SU-DHL-6 (cell line): Measurements from ENCODE around the gene IZUMO2.

ENCODE experiments used
- H2AFZ ChIP-seq: fragments of 200-600 bp; sonication (generic); 2 replicates; pipeline ENCODE4 v1.6.1; 2014; ENCODE audit warnings: low read depth, mild to moderate bottlenecking, moderate library complexity, mixed read lengths, antibody characterized with exemption, low read length; ENCODE audit not compliant: severe bottlenecking
- H3F3A ChIP-seq: fragments of 200-600 bp; shearing (Covaris generic); 2 replicates; pipeline ENCODE4 v1.6.0; 2016; ENCODE audit warnings: antibody characterized with exemption, mild to moderate bottlenecking; ENCODE audit not compliant: insufficient read depth
- H3K27ac ChIP-seq: fragments of 200-600 bp; sonication (generic); 2 replicates; pipeline ENCODE4 v1.5.1; 2016; ENCODE audit warnings: low read depth, mild to moderate bottlenecking, low read length, moderate library complexity, mixed read lengths
- H3K27me3 ChIP-seq: fragments of 200-600 bp; sonication (generic), shearing (Covaris generic); 2 replicates; pipeline ENCODE4 v1.6.0; 2014; ENCODE audit warnings: mild to moderate bottlenecking, low read length
- H3K36me3 ChIP-seq: fragments of 200-600 bp; sonication (generic); 2 replicates; pipeline ENCODE4 v1.6.1; 2014; ENCODE audit warnings: mild to moderate bottlenecking, low read length, mixed read lengths
- H3K4me2 ChIP-seq: fragments of 300-600, 200-600 bp; shearing (Covaris generic), sonication (generic); 2 replicates; pipeline ENCODE4 v1.6.0; 2014; ENCODE audit warnings: low read length, low read depth, mild to moderate bottlenecking; ENCODE audit not compliant: poor library complexity, severe bottlenecking
- H3K4me3 ChIP-seq: fragments of 200-600 bp; sonication (generic); 2 replicates; pipeline ENCODE4 v1.5.1; 2014; ENCODE audit warnings: antibody characterized with exemption, low read length, mild to moderate bottlenecking, mixed read lengths; ENCODE audit not compliant: insufficient read depth, poor library complexity, severe bottlenecking
- H3K79me2 ChIP-seq: fragments of 200-600 bp; sonication (generic); 2 replicates; pipeline ENCODE4 v1.6.1; 2014; ENCODE audit warnings: mild to moderate bottlenecking, low read length, moderate library complexity; ENCODE audit not compliant: insufficient read depth
- H3K9ac ChIP-seq: fragments of 200-600 bp; sonication (generic); 2 replicates; pipeline ENCODE4 v1.7.0; 2014; ENCODE audit warnings: mild to moderate bottlenecking, low read length
- H3K9me2 ChIP-seq: fragments of 200-600 bp; sonication (generic); replicated peaks from 2 replicates; pipeline ENCODE4 v1.6.1; 2014; ENCODE audit warnings: low read length; ENCODE audit not compliant: insufficient read depth
- H3K9me3 ChIP-seq: fragments of 200-600 bp; sonication (generic); 2 replicates; pipeline ENCODE4 v1.6.1; 2014; ENCODE audit warnings: low read length, mixed read lengths; ENCODE audit not compliant: insufficient read depth
- H4K20me1 ChIP-seq: fragments of 200-600 bp; sonication (generic); 2 replicates; pipeline ENCODE4 v1.6.1; 2014; ENCODE audit warnings: low read depth, mild to moderate bottlenecking, antibody characterized with exemption, low read length, moderate library complexity, mixed read lengths
- CTCF ChIP-seq: fragments of 200-600 bp; sonication (generic); IDR thresholded peaks from one replicate; pipeline ENCODE4 v1.5.1; 2017; ENCODE audit warnings: antibody characterized with exemption, mild to moderate bottlenecking, low read length, moderate library complexity; ENCODE audit not compliant: insufficient read depth, poor library complexity, severe bottlenecking
- EZH2phosphoT487 ChIP-seq: fragments of 200-600 bp; sonication (generic), shearing (Covaris generic); conservative IDR thresholded peaks from 2 replicates; pipeline ENCODE4 v1.6.1; 2018; ENCODE audit warnings: mild to moderate bottlenecking, antibody characterized with exemption, low read length, moderate library complexity, mixed read lengths

The IZUMO2 gene

GRCh38 chr19:50167314-50167721, 4.2 kb upstream of the IZUMO2 start:
- no peaks in the 10 kb centered on the region for H3K9me2 ChIP-seq
- H3K79me2 ChIP-seq = no peaks in the 10 kb centered on the region
- H3K27me3 ChIP-seq = no peaks in the 10 kb centered on the region
- TF ChIP-seq EZH2phosphoT487 (no peak), CTCF (no peak)
- H3K4me2 ChIP-seq = no peak overlapping the region
- H3K9me3 ChIP-seq = no peaks in the 10 kb centered on the region
- H3K4me3 ChIP-seq = no peak overlapping the region
- H3K9ac ChIP-seq = no peak overlapping the region
- no peaks in the 10 kb centered on the region for H3K36me3 ChIP-seq
- H2AFZ ChIP-seq = no peak overlapping the region
- no peak overlapping the region for H3K27ac ChIP-seq
- no peaks in the 10 kb centered on the region for H3F3A ChIP-seq
- H4K20me1 ChIP-seq = no peaks in the 10 kb centered on the region

GRCh38 chr19:50159078-50159477, 4.0 kb downstream of the IZUMO2 start:
- H3F3A ChIP-seq = no peaks in the 10 kb centered on the region
- H3K4me3 ChIP-seq = no peak overlapping the region
- H2AFZ ChIP-seq = no peak overlapping the region
- no peaks in the 10 kb centered on the region for H3K9me3 ChIP-seq
- H3K9me2 ChIP-seq = no peaks in the 10 kb centered on the region
- H3K36me3 ChIP-seq = no peaks in the 10 kb centered on the region
- no peaks in the 10 kb centered on the region for H4K20me1 ChIP-seq
- TF ChIP-seq EZH2phosphoT487 (no peak), CTCF (no peak)
- H3K27me3 ChIP-seq = no peaks in the 10 kb centered on the region
- H3K79me2 ChIP-seq = no peaks in the 10 kb centered on the region
- H3K27ac ChIP-seq = no peak overlapping the region
- no peak overlapping the region for H3K4me2 ChIP-seq
- no peak overlapping the region for H3K9ac ChIP-seq

GRCh38 chr19:50158577-50158976, 4.5 kb downstream of the IZUMO2 start:
- no peaks in the 10 kb centered on the region for H3K9me2 ChIP-seq
- no peaks in the 10 kb centered on the region for H3K36me3 ChIP-seq
- no peak overlapping the region for H3K27ac ChIP-seq
- H3K79me2 ChIP-seq = no peaks in the 10 kb centered on the region
- no peaks in the 10 kb centered on the region for H3F3A ChIP-seq
- no peaks in the 10 kb centered on the region for H4K20me1 ChIP-seq
- no peak overlapping the region for H3K4me2 ChIP-seq
- H3K9ac ChIP-seq = no peak overlapping the region
- H3K9me3 ChIP-seq = no peaks in the 10 kb centered on the region
- H3K27me3 ChIP-seq = no peaks in the 10 kb centered on the region
- TF ChIP-seq EZH2phosphoT487 = no peak
- no peak for TF ChIP-seq CTCF
- no peak overlapping the region for H3K4me3 ChIP-seq
- H2AFZ ChIP-seq = no peak overlapping the region

GRCh38 chr19:50155520-50156109, 7.5 kb downstream of the IZUMO2 start:
- H4K20me1 ChIP-seq = no peaks in the 10 kb centered on the region
- no peaks in the 10 kb centered on the region for H3F3A ChIP-seq
- H3K4me3 ChIP-seq = no peak overlapping the region
- no peak overlapping the region for H3K9ac ChIP-seq
- H3K9me2 ChIP-seq = no peaks in the 10 kb centered on the region
- H3K27ac ChIP-seq = no peak overlapping the region
- no peak overlapping the region for H3K4me2 ChIP-seq
- no peaks in the 10 kb centered on the region for H3K27me3 ChIP-seq
- no peaks in the 10 kb centered on the region for H3K36me3 ChIP-seq
- H2AFZ ChIP-seq = no peak overlapping the region
- no peak for TF ChIP-seq EZH2phosphoT487
- TF ChIP-seq CTCF = no peak
- H3K9me3 ChIP-seq = no peaks in the 10 kb centered on the region
- no peaks in the 10 kb centered on the region for H3K79me2 ChIP-seq
